ENCODE measurements around the gene KCNE5.
"Not testable (repeated sequence)": the region's sequence is repeated elsewhere in the genome, so short reads cannot be mapped to it uniquely, and the experiment has no call there.

Gene KCNE5, protein sequence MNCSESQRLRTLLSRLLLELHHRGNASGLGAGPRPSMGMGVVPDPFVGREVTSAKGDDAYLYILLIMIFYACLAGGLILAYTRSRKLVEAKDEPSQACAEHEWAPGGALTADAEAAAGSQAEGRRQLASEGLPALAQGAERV

DNA sequence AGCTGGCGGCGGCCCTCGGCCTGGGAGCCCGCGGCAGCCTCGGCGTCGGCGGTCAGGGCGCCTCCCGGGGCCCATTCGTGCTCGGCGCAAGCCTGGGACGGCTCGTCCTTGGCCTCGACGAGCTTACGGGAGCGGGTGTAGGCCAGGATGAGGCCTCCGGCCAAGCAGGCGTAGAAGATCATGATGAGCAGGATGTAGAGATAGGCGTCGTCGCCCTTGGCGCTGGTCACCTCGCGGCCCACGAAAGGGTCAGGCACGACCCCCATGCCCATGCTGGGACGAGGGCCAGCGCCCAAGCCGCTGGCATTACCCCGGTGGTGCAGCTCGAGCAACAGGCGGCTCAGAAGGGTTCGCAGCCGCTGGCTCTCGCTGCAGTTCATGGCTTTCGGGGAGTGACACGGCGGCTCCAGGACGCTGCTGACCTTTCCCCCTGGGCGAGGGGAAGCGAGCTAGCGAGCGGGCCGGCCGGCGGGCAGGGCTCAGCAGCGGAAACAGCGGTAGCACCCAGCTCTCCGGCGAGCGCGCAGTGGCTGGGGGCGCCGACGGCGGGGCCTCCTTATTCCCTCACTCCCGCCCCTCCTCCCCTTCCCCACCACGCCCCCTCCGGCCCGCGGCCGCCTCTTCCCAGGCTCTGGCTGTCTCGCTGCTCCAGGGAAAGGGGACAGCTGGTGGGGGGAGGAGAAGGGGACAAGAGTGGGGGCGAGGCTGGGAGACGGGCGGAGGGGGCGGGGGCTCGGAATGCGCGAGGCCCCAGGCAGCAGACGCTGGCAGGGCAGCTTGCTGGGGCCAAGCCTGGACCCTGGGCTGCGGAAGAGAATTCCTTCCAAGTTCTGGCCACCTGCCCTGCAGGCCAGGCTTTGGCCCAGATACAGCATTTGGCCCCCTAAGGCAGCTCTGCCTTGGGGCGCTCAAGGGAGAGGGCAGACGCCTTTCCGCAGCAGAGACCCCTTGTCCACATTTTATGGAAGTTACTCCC lies at the start of gene KCNE5:
Gene KCNE5 (minus strand): TSS at position 532 of the 976 bp plus-strand sequence. CDS start 152 bp downstream, at position 380.
- H3K27ac ChIP-seq (ENCODE audit: low read length) = no peak within 1 kb of the TSS
- no peak for TF ChIP-seq EZH2phosphoT487 (IDR thresholded peaks at IDR 0.05; ENCODE audit: low read depth)
- TF ChIP-seq, protein P1, sequence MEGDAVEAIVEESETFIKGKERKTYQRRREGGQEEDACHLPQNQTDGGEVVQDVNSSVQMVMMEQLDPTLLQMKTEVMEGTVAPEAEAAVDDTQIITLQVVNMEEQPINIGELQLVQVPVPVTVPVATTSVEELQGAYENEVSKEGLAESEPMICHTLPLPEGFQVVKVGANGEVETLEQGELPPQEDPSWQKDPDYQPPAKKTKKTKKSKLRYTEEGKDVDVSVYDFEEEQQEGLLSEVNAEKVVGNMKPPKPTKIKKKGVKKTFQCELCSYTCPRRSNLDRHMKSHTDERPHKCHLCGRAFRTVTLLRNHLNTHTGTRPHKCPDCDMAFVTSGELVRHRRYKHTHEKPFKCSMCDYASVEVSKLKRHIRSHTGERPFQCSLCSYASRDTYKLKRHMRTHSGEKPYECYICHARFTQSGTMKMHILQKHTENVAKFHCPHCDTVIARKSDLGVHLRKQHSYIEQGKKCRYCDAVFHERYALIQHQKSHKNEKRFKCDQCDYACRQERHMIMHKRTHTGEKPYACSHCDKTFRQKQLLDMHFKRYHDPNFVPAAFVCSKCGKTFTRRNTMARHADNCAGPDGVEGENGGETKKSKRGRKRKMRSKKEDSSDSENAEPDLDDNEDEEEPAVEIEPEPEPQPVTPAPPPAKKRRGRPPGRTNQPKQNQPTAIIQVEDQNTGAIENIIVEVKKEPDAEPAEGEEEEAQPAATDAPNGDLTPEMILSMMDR (IDR thresholded peaks at IDR 0.05; ENCODE audit: low read depth, low read length) = no peak
- H3K9ac ChIP-seq (ENCODE audit: low read length) = no peak within 1 kb of the TSS
- no peaks in the 10 kb centered on the region for H3K36me3 ChIP-seq (replicated peaks; ENCODE audit: low read depth, low read length)
- H4K20me1 ChIP-seq (ENCODE audit: insufficient read depth, low read length) = no peaks in the 10 kb centered on the region
- no peak within 1 kb of the TSS for H3K4me2 ChIP-seq (ENCODE audit: low read length)
- no peaks in the 10 kb centered on the region for H3K9me3 ChIP-seq (ENCODE audit: insufficient read depth, low read length)
- H3K4me3 ChIP-seq (ENCODE audit: low read length) = no peak within 1 kb of the TSS
- no peaks in the 10 kb centered on the region for H3K27me3 ChIP-seq (ENCODE audit: low read depth, low read length)
- no peaks in the 10 kb centered on the region for H3K79me2 ChIP-seq (ENCODE audit: low read length)
- H3K4me1 ChIP-seq (ENCODE audit: low read length) = no peaks in the 10 kb centered on the region
- H2AFZ ChIP-seq (ENCODE audit: low read depth, low read length) = no peak within 1 kb of the TSS

DNA sequence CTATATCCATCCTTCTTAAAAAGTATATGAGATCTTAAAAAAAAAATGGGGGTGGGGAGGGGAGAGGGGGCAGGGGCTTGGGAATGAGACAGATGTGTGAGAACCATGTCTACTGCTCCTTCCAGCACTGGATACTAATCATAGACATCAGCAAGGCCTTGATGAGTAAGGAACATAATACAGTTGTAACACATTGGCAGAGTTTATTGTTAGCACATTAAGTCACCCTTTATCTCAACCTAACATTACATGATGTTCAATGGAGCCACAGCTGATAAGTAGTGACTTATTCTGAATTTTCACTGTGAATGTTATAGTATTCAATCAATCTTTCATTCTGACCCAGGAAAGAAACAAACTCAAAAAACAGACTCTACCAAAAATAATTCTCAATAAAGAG lies 47.3 kb upstream of the KCNE5 start:
- H3K79me2 ChIP-seq (ENCODE audit: low read length) = no peaks in the 10 kb centered on the region
- no peaks in the 10 kb centered on the region for H3K27me3 ChIP-seq (ENCODE audit: low read depth, low read length)
- TF ChIP-seq EZH2phosphoT487 (IDR thresholded peaks at IDR 0.05; ENCODE audit: low read depth) = no peak
- TF ChIP-seq, protein P1 (IDR thresholded peaks at IDR 0.05; ENCODE audit: low read depth, low read length) = no peak
- H4K20me1 ChIP-seq (ENCODE audit: insufficient read depth, low read length) = no peaks in the 10 kb centered on the region
- no peak overlapping the region for H3K4me2 ChIP-seq (ENCODE audit: low read length)
- H3K9me3 ChIP-seq (ENCODE audit: insufficient read depth, low read length) = no peaks in the 10 kb centered on the region
- no peaks in the 10 kb centered on the region for H3K4me1 ChIP-seq (ENCODE audit: low read length)
- no peak overlapping the region for H2AFZ ChIP-seq (ENCODE audit: low read depth, low read length)
- H3K36me3 ChIP-seq (replicated peaks; ENCODE audit: low read depth, low read length) = peaks cover 46% of the 10 kb centered on the region
- H3K4me3 ChIP-seq (ENCODE audit: low read length) = no peak overlapping the region
- no peak overlapping the region for H3K9ac ChIP-seq (ENCODE audit: low read length)
- H3K27ac ChIP-seq (ENCODE audit: low read length) = no peak overlapping the region

DNA sequence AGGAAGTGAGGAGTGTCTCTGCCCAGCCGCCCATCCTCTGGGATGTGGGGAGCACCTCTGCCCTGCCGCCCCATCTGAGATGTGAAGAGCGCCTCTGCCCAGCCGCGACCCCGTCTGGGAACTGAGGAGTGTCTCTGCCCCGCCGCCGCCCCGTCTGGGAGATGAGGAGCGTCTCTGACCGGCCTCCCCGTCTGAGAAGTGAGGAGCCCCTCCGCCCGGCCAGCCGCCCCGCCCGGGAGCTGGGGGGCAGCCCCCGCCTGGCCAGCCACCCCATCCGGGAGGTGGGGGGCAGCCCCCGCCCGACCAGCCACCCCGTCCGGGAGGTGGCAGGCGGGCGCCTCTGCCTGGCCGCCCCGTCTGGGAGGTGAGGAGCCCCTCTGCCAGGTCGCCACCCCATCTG lies 46.2 kb upstream of the KCNE5 start:
- not testable (repeated sequence) for H3K9me3 ChIP-seq (ENCODE audit: insufficient read depth, low read length); H3K4me3 ChIP-seq (ENCODE audit: low read length); H3K27me3 ChIP-seq (ENCODE audit: low read depth, low read length); H3K27ac ChIP-seq (ENCODE audit: low read length); H2AFZ ChIP-seq (ENCODE audit: low read depth, low read length); H3K4me1 ChIP-seq (ENCODE audit: low read length); H3K9ac ChIP-seq (ENCODE audit: low read length); H3K4me2 ChIP-seq (ENCODE audit: low read length); H3K79me2 ChIP-seq (ENCODE audit: low read length); H4K20me1 ChIP-seq (ENCODE audit: insufficient read depth, low read length)
- peaks cover 47% of the 10 kb centered on the region for H3K36me3 ChIP-seq (replicated peaks; ENCODE audit: low read depth, low read length)

DNA sequence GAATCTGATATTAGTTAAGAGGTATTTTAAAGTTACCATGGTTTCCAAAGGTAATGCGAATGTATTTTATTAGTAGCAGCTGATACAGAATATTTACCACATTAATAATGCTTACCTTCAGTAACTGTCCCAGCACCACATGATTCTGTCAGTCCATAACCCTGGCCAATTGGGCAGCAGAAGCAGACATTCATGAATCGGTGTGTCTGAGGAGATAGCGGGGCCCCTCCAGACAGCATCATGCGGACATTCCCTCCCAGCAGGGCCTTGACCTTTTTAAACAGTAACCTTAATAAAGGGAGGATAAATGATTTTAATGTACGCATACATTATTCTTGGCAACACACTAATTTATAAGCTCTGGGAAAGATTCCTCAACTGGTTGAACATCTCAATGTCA lies 43.0 kb upstream of the KCNE5 start:
- Histone ChIP-seq H3K9me3 (ENCODE audit: insufficient read depth, low read length) (no peaks in the 10 kb centered on the region), H3K27ac (ENCODE audit: low read length) (no peak overlapping the region), H3K36me3 (replicated peaks; ENCODE audit: low read depth, low read length) (peaks cover 41% of the 10 kb centered on the region), H3K4me2 (ENCODE audit: low read length) (no peak overlapping the region), H3K9ac (ENCODE audit: low read length) (no peak overlapping the region), H3K27me3 (ENCODE audit: low read depth, low read length) (no peaks in the 10 kb centered on the region), H4K20me1 (ENCODE audit: insufficient read depth, low read length) (no peaks in the 10 kb centered on the region), H3K4me1 (ENCODE audit: low read length) (no peaks in the 10 kb centered on the region), H3K4me3 (ENCODE audit: low read length) (no peak overlapping the region), H2AFZ (ENCODE audit: low read depth, low read length) (no peak overlapping the region), H3K79me2 (ENCODE audit: low read length) (no peaks in the 10 kb centered on the region)
- TF ChIP-seq, protein P1 (IDR thresholded peaks at IDR 0.05; ENCODE audit: low read depth, low read length) = no peak
- no peak for TF ChIP-seq EZH2phosphoT487 (IDR thresholded peaks at IDR 0.05; ENCODE audit: low read depth)
